ENCODE data around the gene HLA-A. TPM values are rescaled to one million over a fixed set of nuclear protein-coding genes. Genes with fewer than 3 reads are reported as not detected.

HLA-A gene
- total and polyA plus RNA-seq, 9 of the 15 experiments (the other 6 are each of a cell fraction or from before 2014, with no cell fraction given), result 0.46 to 3.3 TPM; not detected in 7

- TF ChIP-seq RBM17 (IDR thresholded peaks at IDR 0.05; ENCODE audit: borderline replicate concordance, low read depth, low read length), result no peak
- TF ChIP-seq VEZF1 (CRISPR knock-in tag; IDR thresholded peaks at IDR 0.05), result peak; percentile 56
- TF ChIP-seq AFF1 (IDR thresholded peaks at IDR 0.05; ENCODE audit: low read depth in 1 of 2, partially characterized antibody in 2 of 2), result peak in 1 of 2 experiments; percentile 19
- no peak for TF ChIP-seq HEY1 (CRISPR knock-in tag; IDR thresholded peaks at IDR 0.05; ENCODE audit: borderline replicate concordance)
- no peak for TF ChIP-seq FOXA1 (IDR thresholded peaks at IDR 0.05; ENCODE audit: borderline replicate concordance)
- TF ChIP-seq ZBTB26 (CRISPR knock-in tag; IDR thresholded peaks at IDR 0.05), result no peak
- TF ChIP-seq, protein P1, sequence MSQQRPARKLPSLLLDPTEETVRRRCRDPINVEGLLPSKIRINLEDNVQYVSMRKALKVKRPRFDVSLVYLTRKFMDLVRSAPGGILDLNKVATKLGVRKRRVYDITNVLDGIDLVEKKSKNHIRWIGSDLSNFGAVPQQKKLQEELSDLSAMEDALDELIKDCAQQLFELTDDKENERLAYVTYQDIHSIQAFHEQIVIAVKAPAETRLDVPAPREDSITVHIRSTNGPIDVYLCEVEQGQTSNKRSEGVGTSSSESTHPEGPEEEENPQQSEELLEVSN (IDR thresholded peaks at IDR 0.05; ENCODE audit: borderline replicate concordance in 1 of 2, extremely low read depth in 1 of 2, insufficient read depth in 1 of 2, insufficient read length in 1 of 2, low read depth in 1 of 2, low read length in 1 of 2, poor library complexity in 1 of 2, severe bottlenecking in 1 of 2), result no peak
- TF ChIP-seq, protein P2, sequence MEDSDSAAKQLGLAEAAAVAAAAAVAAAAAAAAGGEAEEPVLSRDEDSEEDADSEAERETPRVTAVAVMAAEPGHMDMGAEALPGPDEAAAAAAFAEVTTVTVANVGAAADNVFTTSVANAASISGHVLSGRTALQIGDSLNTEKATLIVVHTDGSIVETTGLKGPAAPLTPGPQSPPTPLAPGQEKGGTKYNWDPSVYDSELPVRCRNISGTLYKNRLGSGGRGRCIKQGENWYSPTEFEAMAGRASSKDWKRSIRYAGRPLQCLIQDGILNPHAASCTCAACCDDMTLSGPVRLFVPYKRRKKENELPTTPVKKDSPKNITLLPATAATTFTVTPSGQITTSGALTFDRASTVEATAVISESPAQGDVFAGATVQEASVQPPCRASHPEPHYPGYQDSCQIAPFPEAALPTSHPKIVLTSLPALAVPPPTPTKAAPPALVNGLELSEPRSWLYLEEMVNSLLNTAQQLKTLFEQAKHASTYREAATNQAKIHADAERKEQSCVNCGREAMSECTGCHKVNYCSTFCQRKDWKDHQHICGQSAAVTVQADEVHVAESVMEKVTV (CRISPR knock-in tag; IDR thresholded peaks at IDR 0.05), result no peak
- no peak for TF ChIP-seq ZBTB5 (IDR thresholded peaks at IDR 0.05)
- TF ChIP-seq ETV1 (tag; conservative IDR thresholded peaks at IDR 0.05; ENCODE audit: low read depth), result 0 out of 2 replicates have a peak, but pooled peaks have one; percentile 5
- no peak for TF ChIP-seq ZNF232 (CRISPR knock-in tag; IDR thresholded peaks at IDR 0.05)
- TF ChIP-seq POLR2AphosphoS5 (IDR thresholded peaks at IDR 0.05; ENCODE audit: control insufficient read depth, insufficient read depth, low read depth, low read length), result peak; percentile 82
- TF ChIP-seq RAD21 (CRISPR knock-in tag; conservative IDR thresholded peaks at IDR 0.05 in 1 of 2, IDR thresholded peaks at IDR 0.05 in 1 of 2), result peak in 1 of 2 experiments; percentile 22; a peak in 2 of 4 replicates
These were observed 25.2 kb downstream of the HLA-A start (continued) for GRCh38 chr6:29967379-29968010.
